ENCODE measurements around the gene CYLD.
A peak's percentile ranks its signal among the peaks of the same experiment; 100 is the strongest.

The CYLD gene

GRCh38 chr16:50821586-50821985, 79.7 kb downstream of the CYLD start:
- TF ChIP-seq CTCF (IDR thresholded peaks at IDR 0.05; ENCODE audit: insufficient read depth, low read depth, low read length, missing control alignments), result peak; percentile 43
- peak; percentile 57 for DNase-seq (ENCODE audit: low read depth)
- no peak overlapping the region for H3K4me3 ChIP-seq (ENCODE audit: low read length)

- TF ChIP-seq CTCF (IDR thresholded peaks at IDR 0.05; ENCODE audit: insufficient read depth, low read depth, low read length, missing control alignments), result no peak
- no peak overlapping the region for H3K4me3 ChIP-seq (ENCODE audit: low read length)
- DNase-seq (ENCODE audit: low read depth), result no peak
Measured at GRCh38 chr16:50822671-50823070, 80.8 kb downstream of the CYLD start.

GRCh38 chr16:50826797-50827316, 85.0 kb downstream of the CYLD start:
- no peak overlapping the region for H3K4me3 ChIP-seq (ENCODE audit: low read length)
- no peak for TF ChIP-seq CTCF (IDR thresholded peaks at IDR 0.05; ENCODE audit: insufficient read depth, low read depth, low read length, missing control alignments)
- no peak for DNase-seq (ENCODE audit: low read depth)

- no peak overlapping the region for H3K4me3 ChIP-seq (ENCODE audit: low read length)
- TF ChIP-seq CTCF (IDR thresholded peaks at IDR 0.05; ENCODE audit: insufficient read depth, low read depth, low read length, missing control alignments), result no peak
- no peak for DNase-seq (ENCODE audit: low read depth)
Measured at GRCh38 chr16:50828164-50828702, 86.3 kb downstream of the CYLD start.

- peak; percentile 76 for DNase-seq (ENCODE audit: low read depth)
- H3K4me3 ChIP-seq (ENCODE audit: low read length), result no peak overlapping the region
- TF ChIP-seq CTCF (IDR thresholded peaks at IDR 0.05; ENCODE audit: insufficient read depth, low read depth, low read length, missing control alignments), result peak; percentile 7
Measured at GRCh38 chr16:50830698-50831097, 88.8 kb downstream of the CYLD start.

- no peak for TF ChIP-seq CTCF (IDR thresholded peaks at IDR 0.05; ENCODE audit: insufficient read depth, low read depth, low read length, missing control alignments)
- H3K4me3 ChIP-seq (ENCODE audit: low read length), result no peak overlapping the region
- peak; percentile 55 for DNase-seq (ENCODE audit: low read depth)
Measured at GRCh38 chr16:50831751-50832150, 89.9 kb downstream of the CYLD start.

- TF ChIP-seq CTCF (IDR thresholded peaks at IDR 0.05; ENCODE audit: insufficient read depth, low read depth, low read length, missing control alignments), result no peak
- H3K4me3 ChIP-seq (ENCODE audit: low read length), result no peak overlapping the region
- DNase-seq (ENCODE audit: low read depth), result no peak
Measured at GRCh38 chr16:50833929-50834328, 92.0 kb downstream of the CYLD start.
